ENCODE results near the gene PCOLCE2.

DNA sequence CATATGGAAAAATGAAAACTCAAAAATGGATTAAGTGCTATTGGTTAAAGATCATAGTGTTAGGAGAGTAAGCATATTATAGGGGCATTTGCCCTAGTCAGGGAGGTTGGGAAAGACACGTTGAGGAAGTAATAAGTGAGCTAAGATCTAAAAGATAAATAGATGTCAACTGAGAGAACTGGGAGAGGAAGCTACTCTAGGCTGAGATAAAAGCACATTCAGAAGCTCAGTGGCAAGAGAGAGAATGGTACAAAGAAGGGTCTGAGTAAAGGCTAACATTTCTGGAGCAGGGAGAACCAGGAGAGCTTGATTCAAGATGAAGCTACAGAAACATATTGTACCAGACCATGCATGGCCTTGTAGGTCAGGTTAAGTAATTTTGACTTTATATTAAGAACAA lies 101.2 kb downstream of the PCOLCE2 start:
- TF ChIP-seq, protein P1, sequence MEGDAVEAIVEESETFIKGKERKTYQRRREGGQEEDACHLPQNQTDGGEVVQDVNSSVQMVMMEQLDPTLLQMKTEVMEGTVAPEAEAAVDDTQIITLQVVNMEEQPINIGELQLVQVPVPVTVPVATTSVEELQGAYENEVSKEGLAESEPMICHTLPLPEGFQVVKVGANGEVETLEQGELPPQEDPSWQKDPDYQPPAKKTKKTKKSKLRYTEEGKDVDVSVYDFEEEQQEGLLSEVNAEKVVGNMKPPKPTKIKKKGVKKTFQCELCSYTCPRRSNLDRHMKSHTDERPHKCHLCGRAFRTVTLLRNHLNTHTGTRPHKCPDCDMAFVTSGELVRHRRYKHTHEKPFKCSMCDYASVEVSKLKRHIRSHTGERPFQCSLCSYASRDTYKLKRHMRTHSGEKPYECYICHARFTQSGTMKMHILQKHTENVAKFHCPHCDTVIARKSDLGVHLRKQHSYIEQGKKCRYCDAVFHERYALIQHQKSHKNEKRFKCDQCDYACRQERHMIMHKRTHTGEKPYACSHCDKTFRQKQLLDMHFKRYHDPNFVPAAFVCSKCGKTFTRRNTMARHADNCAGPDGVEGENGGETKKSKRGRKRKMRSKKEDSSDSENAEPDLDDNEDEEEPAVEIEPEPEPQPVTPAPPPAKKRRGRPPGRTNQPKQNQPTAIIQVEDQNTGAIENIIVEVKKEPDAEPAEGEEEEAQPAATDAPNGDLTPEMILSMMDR (IDR thresholded peaks at IDR 0.05) = no peak
- no peak for TF ChIP-seq POLR2A (IDR thresholded peaks at IDR 0.05)

All from right lobe of liver (tissue), 4 donors.